ENCODE results near the gene HPX. TPM values are rescaled to one million over a fixed set of nuclear protein-coding genes. Genes with fewer than 3 reads are reported as not detected.

Gene HPX
- total and polyA plus RNA-seq, 2 of the 13 experiments (the other 11 are each of a cell fraction or from before 2014, with no cell fraction given) = 9.2 to 57.4 TPM

DNA sequence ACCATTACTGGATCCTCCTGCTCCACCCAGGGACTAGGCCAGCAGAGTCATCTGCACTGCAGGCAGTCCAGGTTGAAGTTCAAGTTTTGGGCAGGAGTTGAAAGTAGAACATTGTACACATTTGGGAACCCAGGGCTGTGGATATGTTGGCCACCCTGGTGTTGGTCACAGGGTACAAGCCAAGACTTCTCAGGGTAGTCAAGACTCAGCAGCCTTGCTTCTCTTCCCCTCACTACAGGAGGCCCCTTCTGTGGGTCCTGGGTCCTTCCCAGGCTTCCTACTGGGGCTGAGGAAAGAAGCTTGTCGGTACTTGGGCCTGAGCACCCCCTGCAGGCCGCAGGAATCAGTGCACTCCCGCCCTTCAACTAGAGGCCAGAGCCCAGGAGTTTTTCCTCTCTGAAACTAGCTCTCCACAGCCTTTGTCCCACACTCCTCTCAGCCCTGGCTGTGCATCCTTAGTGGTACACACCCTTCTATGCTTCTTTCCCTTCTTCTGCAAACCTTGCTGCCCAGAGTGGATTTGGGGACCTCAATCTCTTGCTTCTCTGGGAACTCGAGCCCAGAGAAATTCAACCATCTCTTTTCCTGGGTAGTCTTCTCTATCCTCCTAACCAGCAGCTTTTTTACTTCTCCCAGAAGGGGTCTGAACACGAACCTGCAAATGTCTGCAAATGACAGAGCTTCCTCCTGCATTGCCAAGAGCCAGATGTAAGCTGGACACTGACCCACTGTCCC lies 2.6 kb upstream of the HPX start (continued):
- TF ChIP-seq, protein P1, sequence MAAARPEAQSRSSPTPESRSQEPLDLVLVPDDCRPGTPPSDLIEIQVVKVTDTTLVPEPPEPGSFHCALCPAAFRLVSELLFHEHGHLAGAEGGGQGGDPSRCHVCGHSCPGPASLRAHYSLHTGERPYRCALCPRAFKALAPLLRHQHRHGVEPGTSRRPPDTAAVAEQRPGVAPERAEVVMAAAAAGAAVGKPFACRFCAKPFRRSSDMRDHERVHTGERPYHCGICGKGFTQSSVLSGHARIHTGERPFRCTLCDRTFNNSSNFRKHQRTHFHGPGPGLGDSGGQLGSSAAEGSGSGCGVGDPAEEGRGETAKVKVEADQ (CRISPR knock-in tag; IDR thresholded peaks at IDR 0.05; ENCODE audit: borderline replicate concordance) = no peak
- TF ChIP-seq GATAD1 (CRISPR knock-in tag; IDR thresholded peaks at IDR 0.05) (no peak), ZNF747 (CRISPR knock-in tag; IDR thresholded peaks at IDR 0.05; ENCODE audit: borderline replicate concordance) (no peak), ZNF33A (CRISPR knock-in tag; IDR thresholded peaks at IDR 0.05; ENCODE audit: borderline replicate concordance) (no peak), RAD21 (CRISPR knock-in tag; IDR thresholded peaks at IDR 0.05) (0 out of 2 replicates have a peak, but pooled peaks have one; percentile 41), GTF2F1 (IDR thresholded peaks at IDR 0.05; ENCODE audit: low read length) (no peak), BCL6 (CRISPR knock-in tag; IDR thresholded peaks at IDR 0.05) (0 out of 2 replicates have a peak, but pooled peaks have one; percentile 25), JDP2 (CRISPR knock-in tag; IDR thresholded peaks at IDR 0.05; ENCODE audit: borderline replicate concordance) (no peak), GATAD2A (CRISPR knock-in tag; IDR thresholded peaks at IDR 0.05) (0 out of 2 replicates have a peak, but pooled peaks have one; percentile 21), STAG1 (CRISPR knock-in tag; IDR thresholded peaks at IDR 0.05) (peak; percentile 70), ZNF160 (CRISPR knock-in tag; IDR thresholded peaks at IDR 0.05) (no peak), SKI (IDR thresholded peaks at IDR 0.05; ENCODE audit: partially characterized antibody) (peak; percentile 47), ZNF883 (CRISPR knock-in tag; IDR thresholded peaks at IDR 0.05; ENCODE audit: not compliant biosample characterization) (no peak), ZNF598 (CRISPR knock-in tag; IDR thresholded peaks at IDR 0.05; ENCODE audit: borderline replicate concordance) (0 out of 2 replicates have a peak, but pooled peaks have one; percentile 21), ZNF274 (CRISPR knock-in tag; IDR thresholded peaks at IDR 0.05) (0 out of 2 replicates have a peak, but pooled peaks have one; percentile 33), TBL1XR1 (IDR thresholded peaks at IDR 0.05; ENCODE audit: borderline replicate concordance, low read length, partially characterized antibody) (peak; percentile 40), ONECUT2 (CRISPR knock-in tag; IDR thresholded peaks at IDR 0.05) (no peak), SMYD3 (CRISPR knock-in tag; IDR thresholded peaks at IDR 0.05) (no peak)
- TF ChIP-seq, protein P2, sequence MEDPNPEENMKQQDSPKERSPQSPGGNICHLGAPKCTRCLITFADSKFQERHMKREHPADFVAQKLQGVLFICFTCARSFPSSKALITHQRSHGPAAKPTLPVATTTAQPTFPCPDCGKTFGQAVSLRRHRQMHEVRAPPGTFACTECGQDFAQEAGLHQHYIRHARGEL (CRISPR knock-in tag; IDR thresholded peaks at IDR 0.05) = no peak
- TF ChIP-seq, protein P3, sequence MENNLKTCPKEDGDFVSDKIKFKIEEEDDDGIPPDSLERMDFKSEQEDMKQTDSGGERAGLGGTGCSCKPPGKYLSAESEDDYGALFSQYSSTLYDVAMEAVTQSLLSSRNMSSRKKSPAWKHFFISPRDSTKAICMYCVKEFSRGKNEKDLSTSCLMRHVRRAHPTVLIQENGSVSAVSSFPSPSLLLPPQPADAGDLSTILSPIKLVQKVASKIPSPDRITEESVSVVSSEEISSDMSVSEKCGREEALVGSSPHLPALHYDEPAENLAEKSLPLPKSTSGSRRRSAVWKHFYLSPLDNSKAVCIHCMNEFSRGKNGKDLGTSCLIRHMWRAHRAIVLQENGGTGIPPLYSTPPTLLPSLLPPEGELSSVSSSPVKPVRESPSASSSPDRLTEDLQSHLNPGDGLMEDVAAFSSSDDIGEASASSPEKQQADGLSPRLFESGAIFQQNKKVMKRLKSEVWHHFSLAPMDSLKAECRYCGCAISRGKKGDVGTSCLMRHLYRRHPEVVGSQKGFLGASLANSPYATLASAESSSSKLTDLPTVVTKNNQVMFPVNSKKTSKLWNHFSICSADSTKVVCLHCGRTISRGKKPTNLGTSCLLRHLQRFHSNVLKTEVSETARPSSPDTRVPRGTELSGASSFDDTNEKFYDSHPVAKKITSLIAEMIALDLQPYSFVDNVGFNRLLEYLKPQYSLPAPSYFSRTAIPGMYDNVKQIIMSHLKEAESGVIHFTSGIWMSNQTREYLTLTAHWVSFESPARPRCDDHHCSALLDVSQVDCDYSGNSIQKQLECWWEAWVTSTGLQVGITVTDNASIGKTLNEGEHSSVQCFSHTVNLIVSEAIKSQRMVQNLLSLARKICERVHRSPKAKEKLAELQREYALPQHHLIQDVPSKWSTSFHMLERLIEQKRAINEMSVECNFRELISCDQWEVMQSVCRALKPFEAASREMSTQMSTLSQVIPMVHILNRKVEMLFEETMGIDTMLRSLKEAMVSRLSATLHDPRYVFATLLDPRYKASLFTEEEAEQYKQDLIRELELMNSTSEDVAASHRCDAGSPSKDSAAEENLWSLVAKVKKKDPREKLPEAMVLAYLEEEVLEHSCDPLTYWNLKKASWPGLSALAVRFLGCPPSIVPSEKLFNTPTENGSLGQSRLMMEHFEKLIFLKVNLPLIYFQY (CRISPR knock-in tag; IDR thresholded peaks at IDR 0.05; ENCODE audit: borderline replicate concordance) = 0 out of 2 replicates have a peak, but pooled peaks have one; percentile 43
- TF ChIP-seq, protein P4, sequence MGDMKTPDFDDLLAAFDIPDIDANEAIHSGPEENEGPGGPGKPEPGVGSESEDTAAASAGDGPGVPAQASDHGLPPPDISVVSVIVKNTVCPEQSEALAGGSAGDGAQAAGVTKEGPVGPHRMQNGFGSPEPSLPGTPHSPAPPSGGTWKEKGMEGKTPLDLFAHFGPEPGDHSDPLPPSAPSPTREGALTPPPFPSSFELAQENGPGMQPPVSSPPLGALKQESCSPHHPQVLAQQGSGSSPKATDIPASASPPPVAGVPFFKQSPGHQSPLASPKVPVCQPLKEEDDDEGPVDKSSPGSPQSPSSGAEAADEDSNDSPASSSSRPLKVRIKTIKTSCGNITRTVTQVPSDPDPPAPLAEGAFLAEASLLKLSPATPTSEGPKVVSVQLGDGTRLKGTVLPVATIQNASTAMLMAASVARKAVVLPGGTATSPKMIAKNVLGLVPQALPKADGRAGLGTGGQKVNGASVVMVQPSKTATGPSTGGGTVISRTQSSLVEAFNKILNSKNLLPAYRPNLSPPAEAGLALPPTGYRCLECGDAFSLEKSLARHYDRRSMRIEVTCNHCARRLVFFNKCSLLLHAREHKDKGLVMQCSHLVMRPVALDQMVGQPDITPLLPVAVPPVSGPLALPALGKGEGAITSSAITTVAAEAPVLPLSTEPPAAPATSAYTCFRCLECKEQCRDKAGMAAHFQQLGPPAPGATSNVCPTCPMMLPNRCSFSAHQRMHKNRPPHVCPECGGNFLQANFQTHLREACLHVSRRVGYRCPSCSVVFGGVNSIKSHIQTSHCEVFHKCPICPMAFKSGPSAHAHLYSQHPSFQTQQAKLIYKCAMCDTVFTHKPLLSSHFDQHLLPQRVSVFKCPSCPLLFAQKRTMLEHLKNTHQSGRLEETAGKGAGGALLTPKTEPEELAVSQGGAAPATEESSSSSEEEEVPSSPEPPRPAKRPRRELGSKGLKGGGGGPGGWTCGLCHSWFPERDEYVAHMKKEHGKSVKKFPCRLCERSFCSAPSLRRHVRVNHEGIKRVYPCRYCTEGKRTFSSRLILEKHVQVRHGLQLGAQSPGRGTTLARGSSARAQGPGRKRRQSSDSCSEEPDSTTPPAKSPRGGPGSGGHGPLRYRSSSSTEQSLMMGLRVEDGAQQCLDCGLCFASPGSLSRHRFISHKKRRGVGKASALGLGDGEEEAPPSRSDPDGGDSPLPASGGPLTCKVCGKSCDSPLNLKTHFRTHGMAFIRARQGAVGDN (CRISPR knock-in tag; IDR thresholded peaks at IDR 0.05) = 0 out of 2 replicates have a peak, but pooled peaks have one; percentile 11

All from HepG2 (cell line).